ENCODE results near the gene TTLL5. TPM values are rescaled to one million over a fixed set of nuclear protein-coding genes. Genes with fewer than 3 reads are reported as not detected.
A peak's percentile ranks its signal among the peaks of the same experiment; 100 is the strongest.

TTLL5 gene
- total RNA-seq, 1 donor from 2014 or later, result 15.1 TPM

DNA sequence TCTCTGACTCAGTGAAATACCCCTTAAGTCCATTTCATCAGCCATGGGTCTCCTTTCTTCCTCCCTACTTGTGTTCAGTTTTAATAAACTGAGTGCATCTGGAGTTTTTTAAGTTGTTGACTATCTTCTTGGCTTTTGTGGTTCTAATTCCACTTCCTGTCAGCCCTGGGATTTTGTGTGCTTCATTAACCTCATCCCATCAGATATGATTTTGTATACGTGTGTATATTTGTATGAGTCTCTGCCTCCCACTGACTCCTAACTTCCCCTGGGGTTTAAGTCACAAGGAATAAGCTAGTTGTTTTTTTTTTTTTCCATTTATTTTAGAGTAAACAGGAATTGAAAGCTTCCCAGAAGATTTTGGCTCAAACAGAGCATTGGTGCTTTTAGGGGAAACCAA lies 62.7 kb downstream of the TTLL5 start:
- DNase-seq (no peak), ATAC-seq (ENCODE audit: poor library complexity) (peak; percentile 46)

DNA sequence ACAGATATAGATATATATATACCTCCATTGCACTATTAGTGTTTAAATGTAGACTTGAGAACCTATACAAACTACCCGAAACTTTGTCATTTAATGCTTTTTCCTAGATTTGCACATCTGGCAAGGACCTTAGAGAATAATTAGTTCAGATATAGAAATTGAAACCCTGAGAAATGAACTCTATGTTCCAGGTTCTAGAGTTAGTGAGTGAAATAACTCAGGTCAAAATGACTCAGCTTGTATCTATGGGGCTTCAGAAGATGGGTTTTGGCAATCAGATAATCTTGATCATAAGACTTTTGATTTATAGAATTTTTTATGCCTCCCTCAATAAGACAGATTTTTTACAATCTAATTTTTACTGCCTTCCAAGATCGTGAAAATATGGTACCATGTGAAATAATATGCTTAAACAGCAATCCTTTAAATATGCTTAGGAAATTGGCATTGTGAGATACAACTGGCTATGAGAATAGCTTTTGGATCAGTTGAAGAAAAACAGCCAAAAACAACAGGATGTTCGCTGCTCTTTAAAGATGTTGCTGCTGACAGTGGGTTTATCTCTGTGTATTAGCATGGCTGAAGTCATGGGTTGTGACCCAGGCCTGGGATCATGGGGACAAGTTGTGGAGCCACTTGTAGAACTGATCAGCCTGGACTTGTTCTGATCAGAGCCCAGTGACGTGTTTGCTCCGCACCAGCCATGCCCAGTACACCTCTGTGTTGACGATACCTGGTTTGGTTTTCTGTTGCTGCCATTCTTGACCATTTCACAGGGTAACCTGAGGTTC lies 63.6 kb downstream of the TTLL5 start:
- ATAC-seq (ENCODE audit: poor library complexity), result peak; percentile 45
- no peak for DNase-seq
- intact Hi-C loops (cut with DNase I), result loop anchor here (10.0 kb wide), 1 partner anchor 60 kb away; no protein-coding TSS in a partner anchor

More for the DNA sequence above, 62.7 kb downstream of the TTLL5 start:
- intact Hi-C loops (cut with DNase I), result loop anchor here (10.0 kb wide), 1 partner anchor 61 kb away; no protein-coding TSS in a partner anchor

- DNase-seq (no peak), ATAC-seq (ENCODE audit: poor library complexity) (peak; percentile 66)
- intact Hi-C loops (cut with DNase I), result loop anchor here (10.0 kb wide), 1 partner anchor 59 kb away; no protein-coding TSS in a partner anchor
These were observed 64.4 kb downstream of the TTLL5 start for GRCh38 chr14:75725481-75725880.

DNA sequence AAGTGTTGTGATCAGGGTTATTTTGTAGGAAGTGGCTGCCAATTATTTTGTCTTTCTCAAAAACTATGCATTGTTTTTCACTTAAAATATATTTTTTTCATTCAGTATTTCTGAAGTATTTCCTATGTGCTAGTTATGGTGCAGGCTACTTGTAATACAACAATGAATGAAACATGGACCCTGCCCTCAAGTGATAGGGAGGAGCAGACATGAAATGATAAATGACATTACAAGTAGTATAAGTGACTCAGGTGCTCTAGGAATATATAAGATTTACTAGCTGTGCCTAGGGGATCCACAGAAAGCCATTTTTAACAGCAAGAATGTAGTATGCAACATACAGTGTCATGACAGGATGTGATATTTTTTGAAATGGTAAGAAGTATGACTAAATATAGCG lies 65.3 kb downstream of the TTLL5 start:
- ATAC-seq (ENCODE audit: poor library complexity), result no peak
- intact Hi-C loops (cut with DNase I), result loop anchor here (10.0 kb wide), 1 partner anchor 58 kb away; no protein-coding TSS in a partner anchor
- no peak for DNase-seq

- intact Hi-C loops (cut with DNase I), result loop anchor here (10.0 kb wide), 1 partner anchor 58 kb away; no protein-coding TSS in a partner anchor
- ATAC-seq (ENCODE audit: poor library complexity), result no peak
- DNase-seq, result no peak
These were observed 66.1 kb downstream of the TTLL5 start for GRCh38 chr14:75727124-75727523.

GRCh38 chr14:75732888-75733287 lies 71.8 kb downstream of the TTLL5 start:
- intact Hi-C loops (cut with DNase I), result no loop called here
- no peak for ATAC-seq (ENCODE audit: poor library complexity)
- no peak for DNase-seq

DNA sequence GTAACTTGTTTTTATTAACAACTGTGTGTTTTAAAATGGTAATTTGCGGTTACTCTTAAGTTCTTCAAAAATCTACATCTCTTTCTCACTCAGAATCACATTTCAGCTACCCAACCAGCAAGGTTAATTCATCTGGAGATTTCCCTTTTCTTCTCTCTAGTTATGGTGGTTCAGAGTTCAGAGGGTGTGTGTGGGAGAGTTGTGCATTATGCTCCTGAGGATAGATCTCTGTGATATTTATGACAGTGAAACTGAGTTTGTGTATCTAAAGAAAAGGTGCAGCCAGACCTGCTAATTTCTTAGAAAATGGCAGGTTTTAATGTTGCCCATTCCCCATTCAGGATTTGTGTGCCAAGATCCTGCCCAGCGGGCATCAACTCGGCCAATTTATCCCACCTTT lies 73.8 kb downstream of the TTLL5 start:
- no peak for ATAC-seq (ENCODE audit: poor library complexity)
- intact Hi-C loops (cut with DNase I), result no loop called here
- no peak for DNase-seq

- no peak for ATAC-seq (ENCODE audit: poor library complexity)
- intact Hi-C loops (cut with DNase I), result no loop called here
- DNase-seq, result no peak
These were observed 75.9 kb downstream of the TTLL5 start for GRCh38 chr14:75736845-75737485.

- ATAC-seq (ENCODE audit: poor library complexity), result no peak
- intact Hi-C loops (cut with DNase I), result no loop called here
- DNase-seq, result no peak
These were observed 77.1 kb downstream of the TTLL5 start for GRCh38 chr14:75738192-75738591.

DNA sequence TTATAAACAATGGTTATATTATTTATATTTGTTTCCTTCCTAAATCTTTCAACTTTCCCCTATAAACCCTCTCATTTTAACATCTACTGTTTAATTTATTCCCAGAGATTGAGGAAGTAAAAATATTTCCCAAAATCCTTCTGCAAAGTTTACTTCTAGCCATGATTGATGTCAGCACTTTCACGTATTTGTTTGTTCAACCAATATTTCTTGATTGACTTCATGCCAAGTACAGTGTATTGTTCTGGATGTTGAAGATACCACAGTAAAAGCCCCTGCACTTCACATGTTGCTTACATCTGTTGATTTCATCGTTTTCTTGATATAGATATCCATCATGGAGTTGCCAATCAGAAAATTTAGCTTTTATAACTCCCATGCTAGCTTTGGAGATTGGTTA lies 81.8 kb downstream of the TTLL5 start:
- intact Hi-C loops (cut with DNase I), result no loop called here
- no peak for DNase-seq
- ATAC-seq (ENCODE audit: poor library complexity), result no peak

DNA sequence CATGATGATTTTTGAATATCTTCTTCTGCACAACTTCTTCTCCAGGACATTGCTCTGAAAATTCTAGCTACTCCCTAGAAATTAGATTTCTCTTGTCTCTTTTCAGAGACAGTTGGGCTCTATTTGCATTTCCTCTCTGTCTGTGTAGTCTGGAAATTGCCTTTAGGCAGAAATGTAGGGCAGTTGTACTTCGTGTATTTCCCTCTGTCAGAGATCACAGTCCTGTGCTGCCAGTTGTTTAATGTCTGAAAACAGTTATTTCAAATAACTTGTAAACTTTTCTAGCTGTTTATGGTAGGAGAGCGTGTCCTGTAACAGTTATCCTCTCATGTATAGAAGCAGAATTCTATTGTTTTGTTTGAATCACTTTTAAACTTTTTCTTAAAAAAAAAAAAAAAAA lies 86.9 kb downstream of the TTLL5 start:
- ATAC-seq (ENCODE audit: poor library complexity) (no peak), DNase-seq (no peak)
- intact Hi-C loops (cut with DNase I), result no loop called here

- intact Hi-C loops (cut with DNase I), result no loop called here
- ATAC-seq (ENCODE audit: poor library complexity), result no peak
- no peak for DNase-seq
These were observed 87.3 kb downstream of the TTLL5 start for GRCh38 chr14:75748336-75748735.

DNA sequence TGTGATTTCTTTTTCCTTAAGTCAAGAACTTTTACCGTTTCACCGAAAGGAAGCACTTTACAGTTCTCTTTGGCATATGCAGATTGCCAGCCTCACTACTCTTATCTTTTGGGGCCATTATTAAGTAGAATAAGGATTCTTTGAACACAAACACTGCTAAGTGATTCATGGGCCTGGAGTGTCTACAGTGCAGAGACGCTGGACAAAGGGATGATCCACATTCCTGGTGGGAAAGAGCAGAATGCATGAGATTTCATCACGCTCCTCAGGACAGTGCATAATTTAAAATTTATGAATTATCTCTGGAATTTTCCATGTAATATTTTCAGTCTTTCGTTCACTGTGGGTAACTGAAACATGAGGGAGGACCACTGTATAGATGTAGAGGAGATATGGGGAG lies 90.2 kb downstream of the TTLL5 start:
- intact Hi-C loops (cut with DNase I), result no loop called here
- ATAC-seq (ENCODE audit: poor library complexity) (no peak), DNase-seq (no peak)

GRCh38 chr14:75752086-75752485 lies 91.0 kb downstream of the TTLL5 start:
- ATAC-seq (ENCODE audit: poor library complexity) (no peak), DNase-seq (no peak)
- intact Hi-C loops (cut with DNase I), result no loop called here

GRCh38 chr14:75752907-75753594 lies 92.0 kb downstream of the TTLL5 start:
- intact Hi-C loops (cut with DNase I), result no loop called here
- DNase-seq, result no peak
- no peak for ATAC-seq (ENCODE audit: poor library complexity)

DNA sequence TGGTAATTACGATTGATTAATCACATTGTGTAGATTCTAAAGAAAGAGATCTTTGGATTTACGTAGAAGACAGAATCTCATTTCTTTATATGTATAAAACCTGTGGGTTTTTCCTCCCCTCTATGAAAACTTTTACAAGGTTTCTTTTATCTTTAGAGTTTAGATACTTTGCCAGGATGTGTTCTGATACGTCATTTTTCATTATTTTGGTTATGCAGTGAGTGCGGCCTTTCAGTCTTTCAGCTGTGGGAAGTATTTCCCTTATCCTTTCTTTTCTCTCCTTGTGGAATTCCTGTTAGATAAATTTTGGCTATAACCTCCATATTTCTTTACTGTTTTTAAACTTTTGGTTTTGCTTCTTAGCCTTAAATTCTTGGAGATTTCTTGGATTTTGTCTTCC lies 92.7 kb downstream of the TTLL5 start:
- DNase-seq (no peak), ATAC-seq (ENCODE audit: poor library complexity) (no peak)
- intact Hi-C loops (cut with DNase I), result no loop called here

DNA sequence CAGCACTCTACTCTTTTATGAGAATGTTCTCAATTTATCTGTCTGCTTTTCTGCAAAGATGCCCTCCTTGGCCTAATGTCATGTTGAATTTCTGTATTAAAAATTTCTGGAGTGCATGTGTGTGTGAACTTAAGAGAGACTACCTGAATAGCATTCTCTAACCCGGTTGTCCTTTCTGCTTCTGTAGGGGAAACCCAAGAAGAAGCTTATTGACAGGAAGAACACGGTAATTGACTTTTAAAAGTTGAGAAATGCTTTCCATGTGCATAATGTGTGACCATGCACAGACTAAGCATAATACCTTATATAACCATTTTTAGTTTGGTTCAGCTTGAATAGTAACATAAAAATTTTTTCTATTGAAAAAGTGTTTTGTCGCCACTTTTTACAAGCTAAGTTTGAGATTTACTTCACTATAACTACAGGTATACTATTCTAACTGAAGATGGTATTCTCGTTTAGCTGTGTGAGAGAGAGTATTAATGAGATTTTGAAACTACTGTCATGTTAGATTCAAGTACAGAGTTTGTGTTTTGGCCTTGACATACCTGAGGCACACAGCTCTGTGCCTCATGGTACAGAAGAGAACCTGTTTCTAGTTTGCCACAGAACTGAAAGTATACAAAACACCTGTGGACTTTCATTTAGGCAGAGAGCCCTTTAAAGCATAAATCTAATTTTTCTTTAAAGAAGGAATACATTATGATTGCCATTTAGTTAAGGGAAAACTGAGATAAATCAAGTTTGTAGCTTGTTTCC lies 96.8 kb downstream of the TTLL5 start:
- no peak for ATAC-seq (ENCODE audit: poor library complexity)
- DNase-seq, result no peak
- intact Hi-C loops (cut with DNase I), result no loop called here

DNA sequence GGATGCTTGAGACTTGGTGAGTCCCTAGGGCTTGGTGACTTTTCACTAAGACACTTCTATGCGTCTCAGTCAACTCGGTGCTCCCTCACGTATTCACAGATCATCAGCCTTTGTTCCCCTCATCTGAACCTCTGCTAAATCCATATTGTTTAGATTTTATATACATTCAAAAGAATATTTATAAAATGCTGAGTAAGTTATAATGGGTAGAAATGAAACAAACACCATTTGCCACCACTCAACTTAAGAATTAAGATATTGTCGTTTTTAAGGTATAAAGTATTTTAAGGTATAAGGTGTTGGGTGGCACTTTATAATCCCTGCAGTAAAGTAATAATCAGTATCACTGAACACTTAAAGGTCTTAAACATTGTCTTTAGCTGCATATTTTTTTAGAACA lies 103.0 kb downstream of the TTLL5 start:
- no peak for ATAC-seq (ENCODE audit: poor library complexity)
- intact Hi-C loops (cut with DNase I), result no loop called here

More for the DNA sequence above, 103.0 kb downstream of the TTLL5 start:
- no peak for DNase-seq
